Vagina (tissue), 2 donors: ENCODE measurements around the gene CENPN. TPM values are rescaled to one million over a fixed set of nuclear protein-coding genes. Genes with fewer than 3 reads are reported as not detected.

Experiments used
- DNase-seq, 2 donors: peaks; one replicate each; pipeline ENCODE4 v3.0.0-alpha.2; 2017; ENCODE audit errors: extremely low spot score in 2 of 2
- H3K27ac ChIP-seq: fragments of 200-600 bp; sonication (generic); one replicate; pipeline ENCODE4 v1.5.1; 2019
- H3K27me3 ChIP-seq: fragments of 200-600 bp; sonication (generic); one replicate; pipeline ENCODE4 v1.5.1; 2019
- H3K36me3 ChIP-seq, 2 donors: fragments of 200-600 bp; sonication (generic); one replicate each; pipeline ENCODE4 v1.5.1; 2017 to 2019
- H3K4me1 ChIP-seq: fragments of 200-600 bp; sonication (generic); one replicate; pipeline ENCODE4 v1.5.1; 2019
- H3K4me3 ChIP-seq, 2 donors: fragments of 200-600 bp; sonication (generic); 1 replicate in 1 of 2; 2 replicates in 1 of 2; pipeline ENCODE4 v1.5.1; 2016 to 2019
- H3K9me3 ChIP-seq: fragments of 200-600 bp; sonication (generic); one replicate; pipeline ENCODE4 v1.5.1; 2019
- CTCF ChIP-seq, 3 experiments: fragments of 450-650 bp in 2 of 3; fragments of 200-600 bp in 1 of 3; sonication (generic) in 1 of 3; IDR thresholded peaks; one replicate each; pipeline ENCODE4 v1.5.1; 2017 to 2019; ENCODE audit warnings: antibody characterized with exemption in 3 of 3, mild to moderate bottlenecking in 2 of 3, moderate library complexity in 2 of 3
- POLR2A ChIP-seq, 2 donors: fragments of 450-650 bp; IDR thresholded peaks; one replicate each; pipeline ENCODE4 v1.6.1; 2017; ENCODE audit warnings: antibody characterized with exemption in 2 of 2, mild to moderate bottlenecking in 2 of 2, moderate library complexity in 2 of 2
- POLR2AphosphoS5 ChIP-seq, 2 donors: sonication (generic); formaldehyde crosslinking; IDR thresholded peaks; one replicate each; pipeline ENCODE4 v1.9.0; 2017; ENCODE audit warnings: antibody characterized with exemption in 2 of 2, mild to moderate bottlenecking in 2 of 2, low read depth in 1 of 2; ENCODE audit not compliant: insufficient read depth in 1 of 2
- intact Hi-C: fragments of 100-400 bp; cut with DNase I; formaldehyde crosslinking; loops from one replicate; pipeline ENCODE4 v1.15.1; 2023
- total RNA-seq: library from RNA; depleted of rRNA; stranded (reverse); fragments of >200 nt; gene quantifications from one replicate; pipeline ENCODE4 v1.2.3, GENCODE V29; 2016

Gene CENPN
- total RNA-seq, 1 donor from 2014 or later, result 8.3 TPM

DNA sequence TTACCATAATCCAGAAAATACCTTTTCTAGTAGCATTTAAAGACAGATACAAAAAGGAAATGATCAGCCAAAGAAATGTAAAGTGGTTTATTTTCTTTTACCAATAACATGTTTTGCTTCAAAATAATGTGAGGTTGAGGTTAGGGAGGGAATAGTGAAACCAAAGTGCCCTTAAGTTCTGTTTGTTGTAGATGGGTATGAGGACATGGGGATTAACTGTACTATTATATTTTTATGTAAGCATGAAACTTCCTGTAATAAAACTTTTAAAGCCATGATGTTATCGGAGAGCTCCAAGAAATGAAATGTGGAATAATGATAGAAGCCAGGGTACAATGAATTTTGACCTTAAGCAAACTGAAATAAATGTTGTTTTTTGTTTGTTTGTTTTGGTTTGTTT, 60.2 kb downstream of the CENPN start:
- Histone ChIP-seq H3K4me3 (no peak overlapping the region), H3K27ac (no peak overlapping the region), H3K9me3 (no peaks in the 10 kb centered on the region), H3K27me3 (no peaks in the 10 kb centered on the region), H3K4me1 (peaks cover 10% of the 10 kb centered on the region), H3K36me3 (no peaks in the 10 kb centered on the region)
- DNase-seq, result no peak
- TF ChIP-seq POLR2A (IDR thresholded peaks at IDR 0.05) (no peak), CTCF (IDR thresholded peaks at IDR 0.05) (no peak), POLR2AphosphoS5 (IDR thresholded peaks at IDR 0.05; ENCODE audit: insufficient read depth in 1 of 2, low read depth in 1 of 2) (no peak)
- intact Hi-C loops, result no loop called here

DNA sequence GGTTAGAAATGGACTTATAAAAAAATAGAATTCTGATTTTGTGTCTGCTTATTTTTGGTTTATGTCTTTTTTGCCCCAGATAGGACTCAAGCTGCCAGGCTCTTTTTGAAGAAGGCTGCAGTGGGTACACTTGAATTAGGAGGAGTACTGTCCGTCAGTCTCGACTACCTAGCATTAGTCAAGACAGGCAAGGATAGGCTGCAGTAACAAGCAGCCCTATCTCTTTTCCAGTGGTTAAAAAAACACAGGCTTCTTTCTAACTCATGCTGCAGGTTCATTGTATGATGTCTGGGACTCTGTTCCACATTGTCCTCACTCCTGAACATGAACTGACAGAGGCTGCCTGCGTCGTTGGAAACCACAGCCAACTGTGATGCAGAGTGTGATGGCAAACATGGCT, 62.0 kb downstream of the CENPN start:
- no peaks in the 10 kb centered on the region for H3K9me3 ChIP-seq
- intact Hi-C loops, result no loop called here
- H3K27ac ChIP-seq, result no peak overlapping the region
- no peaks in the 10 kb centered on the region for H3K27me3 ChIP-seq
- peaks cover 10% of the 10 kb centered on the region for H3K4me1 ChIP-seq
- no peak overlapping the region for H3K4me3 ChIP-seq
- TF ChIP-seq POLR2A (IDR thresholded peaks at IDR 0.05), result no peak
- TF ChIP-seq CTCF (IDR thresholded peaks at IDR 0.05), result no peak
- TF ChIP-seq POLR2AphosphoS5 (IDR thresholded peaks at IDR 0.05; ENCODE audit: insufficient read depth in 1 of 2, low read depth in 1 of 2), result no peak
- no peaks in the 10 kb centered on the region for H3K36me3 ChIP-seq
- no peak for DNase-seq

GRCh38 chr16:81070979-81071378, 64.0 kb downstream of the CENPN start:
- H3K4me1 ChIP-seq, result peaks cover 10% of the 10 kb centered on the region

GRCh38 chr16:81071805-81072204, 64.8 kb downstream of the CENPN start:
- no peaks in the 10 kb centered on the region for H3K9me3 ChIP-seq
- H3K36me3 ChIP-seq, result no peaks in the 10 kb centered on the region
- TF ChIP-seq POLR2A (IDR thresholded peaks at IDR 0.05) (no peak), POLR2AphosphoS5 (IDR thresholded peaks at IDR 0.05; ENCODE audit: insufficient read depth in 1 of 2, low read depth in 1 of 2) (no peak), CTCF (IDR thresholded peaks at IDR 0.05) (no peak)
- peaks cover 2% of the 10 kb centered on the region for H3K4me1 ChIP-seq
- H3K27me3 ChIP-seq, result no peaks in the 10 kb centered on the region
- no peak overlapping the region for H3K4me3 ChIP-seq
- DNase-seq, result no peak
- intact Hi-C loops, result no loop called here
- H3K27ac ChIP-seq, result no peak overlapping the region

More at GRCh38 chr16:81070979-81071378, 64.0 kb downstream of the CENPN start:
- intact Hi-C loops, result no loop called here
- Histone ChIP-seq H3K4me3 (no peak overlapping the region), H3K27ac (no peak overlapping the region), H3K36me3 (no peaks in the 10 kb centered on the region), H3K9me3 (no peaks in the 10 kb centered on the region), H3K27me3 (no peaks in the 10 kb centered on the region)
- TF ChIP-seq POLR2AphosphoS5 (IDR thresholded peaks at IDR 0.05; ENCODE audit: insufficient read depth in 1 of 2, low read depth in 1 of 2) (no peak), POLR2A (IDR thresholded peaks at IDR 0.05) (no peak), CTCF (IDR thresholded peaks at IDR 0.05) (no peak)
- no peak for DNase-seq

- intact Hi-C loops, result no loop called here
Measured at GRCh38 chr16:81073560-81074330, 66.7 kb downstream of the CENPN start.

More at GRCh38 chr16:81073560-81074330, 66.7 kb downstream of the CENPN start:
- Histone ChIP-seq H3K27me3 (no peaks in the 10 kb centered on the region), H3K27ac (no peak overlapping the region), H3K9me3 (no peaks in the 10 kb centered on the region), H3K4me1 (peaks cover 5% of the 10 kb centered on the region), H3K36me3 (no peaks in the 10 kb centered on the region), H3K4me3 (no peak overlapping the region)
- no peak for DNase-seq
- TF ChIP-seq POLR2A (IDR thresholded peaks at IDR 0.05) (no peak), POLR2AphosphoS5 (IDR thresholded peaks at IDR 0.05; ENCODE audit: insufficient read depth in 1 of 2, low read depth in 1 of 2) (no peak), CTCF (IDR thresholded peaks at IDR 0.05) (no peak)
